Heart left ventricle (tissue), 13 donors: ENCODE measurements around the gene CHP1.

Experiments used
- CTCF ChIP-seq, 12 donors: fragments of 200-600 bp; sonication (generic) in 4 of 12; IDR thresholded peaks; one replicate each; pipeline versions ENCODE4 v1.5.0 to v1.8.0; 2018 to 2022; ENCODE audit warnings: antibody characterized with exemption in 12 of 12, mild to moderate bottlenecking in 5 of 12
- POLR2A ChIP-seq, 2 donors: fragments of 450-650 bp; IDR thresholded peaks; one replicate each; pipeline ENCODE4 v1.6.1; 2017; ENCODE audit warnings: antibody characterized with exemption in 2 of 2, mild to moderate bottlenecking in 2 of 2, moderate library complexity in 2 of 2
- donor health status: ischemic (EF 13 %, LVEDD 7.1; RV severe dilation, severe dysfunction).
- donor health status: DM: no; HTN: yes; CAD: no.
- donor health status: DM: no; HTN: no; CAD: no.
- donor health status: ischemic (EF 25% LVEDD 6.9; RV normal size, moderate dysfunction).
- donor health status: ischemic (EF 25% LVEDD 5.7; RV mildly dilated, moderate dysfunction).
- donor health status: ischemic (EF 35%, LVEDD 5.7; RV mildly dilated, moderate dysfunction).
- donor health status: nonischemic (EF 11% LVEDD 7.7; RV severe dilation, severe dysfunction).
- donor health status: DM: yes; HTN: yes; CAD: no.
- donor health status: PGD.
- donor health status: ischemic (EF 29% LVEDD 5.4; RV normal size, mild dysfunction).
- donor health status: nonischemic (EF 23%, LVEDD 6.1; RV moderate dilation, normal function).

- TF ChIP-seq CTCF (IDR thresholded peaks at IDR 0.05), result no peak
- no peak for TF ChIP-seq POLR2A (IDR thresholded peaks at IDR 0.05)
Observed at GRCh38 chr15:41309226-41309905, 78.3 kb downstream of the CHP1 start.
